Naive B cell (primary cell): ENCODE results near the gene CTNND2. TPM values are rescaled to one million over a fixed set of nuclear protein-coding genes. Genes with fewer than 3 reads are reported as not detected.

ENCODE experiments used
- ATAC-seq, 2 donors: fragments of 150-1000 bp; cut with Tn5 transposase; 2 replicates each; pipeline ENCODE4 v1.10.0; 2021; ENCODE audit warnings: low read depth in 2 of 2, mild to moderate bottlenecking in 2 of 2, moderate library complexity in 2 of 2
- DNase-seq: peaks from one replicate; pipeline ENCODE4 v3.0.0; 2022
- H3K27ac Mint-ChIP-seq, 6 donors: one replicate each; pipeline ENCODE4 v1.8.0; 2020 to 2022; ENCODE audit warnings: mild to moderate bottlenecking in 6 of 6, mixed read lengths in 6 of 6, moderate library complexity in 5 of 6, inconsistent platforms in 2 of 6
- H3K27me3 Mint-ChIP-seq, 3 donors: one replicate each; pipeline ENCODE4 v1.8.0; 2021 to 2022; ENCODE audit warnings: mixed read lengths in 3 of 3, mild to moderate bottlenecking in 1 of 3
- H3K36me3 Mint-ChIP-seq, 2 donors: one replicate each; pipeline ENCODE4 v1.8.0; 2020 to 2022; ENCODE audit warnings: mixed read lengths in 2 of 2, inconsistent platforms in 1 of 2, mild to moderate bottlenecking in 1 of 2
- H3K4me1 Mint-ChIP-seq, 3 donors: one replicate each; pipeline ENCODE4 v1.8.0; 2020 to 2022; ENCODE audit warnings: mixed read lengths in 3 of 3, inconsistent platforms in 1 of 3, mild to moderate bottlenecking in 1 of 3, moderate library complexity in 1 of 3
- H3K4me3 Mint-ChIP-seq, 8 donors: one replicate each; pipeline ENCODE4 v1.8.0; 2020 to 2022; ENCODE audit warnings: mild to moderate bottlenecking in 8 of 8, mixed read lengths in 8 of 8, moderate library complexity in 8 of 8, inconsistent platforms in 2 of 8
- H3K9me3 Mint-ChIP-seq, 7 donors: one replicate each; pipeline ENCODE4 v1.8.0; 2020 to 2022; ENCODE audit warnings: mixed read lengths in 7 of 7, mild to moderate bottlenecking in 5 of 7, inconsistent platforms in 2 of 7, moderate library complexity in 1 of 7
- polyA plus RNA-seq, 6 donors: library from polyadenylated mRNA; unstranded; fragments of 300-500 nt; fragmentation: Illumina TruSeq; gene quantifications; one replicate each; pipeline ENCODE4 v1.2.3, GENCODE V29; 2021; ENCODE audit warnings: low read depth in 6 of 6

Gene CTNND2
- polyA plus RNA-seq, 6 donors from 2014 or later: not detected

DNA sequence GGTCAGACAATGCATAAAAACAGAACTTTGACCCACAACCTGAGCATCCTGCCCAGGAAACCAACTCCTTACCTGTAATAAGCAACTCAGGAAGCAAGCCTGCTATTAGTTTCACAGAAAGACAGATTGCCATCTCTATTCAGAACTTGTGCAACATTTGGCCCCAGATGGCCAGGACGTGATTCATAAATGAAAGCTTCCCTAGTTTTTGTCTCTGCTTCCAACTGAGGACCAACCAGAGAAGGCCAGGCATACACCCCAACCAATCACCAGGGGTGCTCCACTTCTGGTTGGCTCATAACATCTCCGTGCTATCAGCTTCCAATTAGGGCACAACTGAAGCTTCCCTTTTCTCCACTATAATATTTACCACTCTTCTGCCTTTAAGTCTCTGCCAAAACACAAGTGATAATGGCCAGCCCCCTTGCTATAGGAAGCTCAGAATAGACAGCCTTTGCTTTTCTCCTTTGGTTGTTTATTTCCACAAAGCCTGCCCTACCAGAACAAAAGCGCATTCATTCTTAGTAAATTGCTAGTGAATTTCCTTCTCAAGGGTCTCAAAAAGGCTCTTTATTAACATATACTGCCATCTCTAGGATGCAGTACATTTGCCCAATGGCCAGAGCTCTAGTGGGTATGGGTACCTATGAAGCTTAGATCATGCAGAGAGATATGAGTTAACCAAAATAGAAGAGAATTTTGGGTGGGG, 853.5 kb downstream of the CTNND2 start:
- no peak overlapping the region for H3K27ac Mint-ChIP-seq
- ATAC-seq (no peak), DNase-seq (no peak)
- H3K36me3 Mint-ChIP-seq: no peaks in the 10 kb centered on the region
- no peak overlapping the region for H3K4me3 Mint-ChIP-seq
- H3K4me1 Mint-ChIP-seq: no peaks in the 10 kb centered on the region
- H3K9me3 Mint-ChIP-seq: peaks cover 0 to 2% (median 0%) of the 10 kb centered on the region in 7 donors
- peaks cover 0 to 8% (median 8%) of the 10 kb centered on the region in 3 donors for H3K27me3 Mint-ChIP-seq

- H3K4me1 Mint-ChIP-seq: no peaks in the 10 kb centered on the region
- H3K27me3 Mint-ChIP-seq: peaks cover 0 to 10% (median 8%) of the 10 kb centered on the region in 3 donors
- DNase-seq (no peak), ATAC-seq (no peak)
- no peak overlapping the region for H3K27ac Mint-ChIP-seq
- no peaks in the 10 kb centered on the region for H3K36me3 Mint-ChIP-seq
- no peaks in the 10 kb centered on the region for H3K9me3 Mint-ChIP-seq
- no peak overlapping the region for H3K4me3 Mint-ChIP-seq
Observed at GRCh38 chr5:11048760-11049159, 855.5 kb downstream of the CTNND2 start.

DNA sequence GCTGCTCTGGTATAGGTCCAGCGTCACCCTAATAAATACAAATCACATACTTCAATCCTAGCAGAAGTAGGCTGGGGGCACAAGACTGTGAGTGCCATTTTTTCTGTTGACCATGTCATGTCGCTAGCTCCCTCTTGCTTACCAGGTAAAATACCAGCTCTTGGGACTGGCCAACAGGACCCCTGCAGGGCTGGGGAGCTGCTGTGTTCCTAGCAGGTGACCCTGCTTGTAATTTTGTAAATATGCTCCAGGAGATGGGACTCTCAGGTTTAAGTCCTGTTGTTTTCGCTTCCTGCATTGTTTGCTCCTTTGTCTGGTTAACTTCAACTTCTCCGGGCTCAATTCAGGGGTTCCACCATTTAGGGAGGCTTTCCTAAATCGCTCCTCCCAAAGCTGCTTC, 856.6 kb downstream of the CTNND2 start:
- Mint-ChIP-seq H3K27me3 (peaks cover 0 to 10% (median 8%) of the 10 kb centered on the region in 3 donors), H3K4me3 (no peak overlapping the region), H3K9me3 (no peaks in the 10 kb centered on the region), H3K4me1 (no peaks in the 10 kb centered on the region), H3K27ac (no peak overlapping the region), H3K36me3 (no peaks in the 10 kb centered on the region)
- DNase-seq (no peak), ATAC-seq (no peak)

GRCh38 chr5:11047030-11047429, 857.2 kb downstream of the CTNND2 start:
- no peak overlapping the region for H3K4me3 Mint-ChIP-seq
- no peak overlapping the region for H3K27ac Mint-ChIP-seq
- ATAC-seq: no peak
- H3K9me3 Mint-ChIP-seq: no peaks in the 10 kb centered on the region
- H3K36me3 Mint-ChIP-seq: no peaks in the 10 kb centered on the region
- peaks cover 0 to 10% (median 6%) of the 10 kb centered on the region in 3 donors for H3K27me3 Mint-ChIP-seq
- no peak for DNase-seq
- H3K4me1 Mint-ChIP-seq: no peaks in the 10 kb centered on the region

DNA sequence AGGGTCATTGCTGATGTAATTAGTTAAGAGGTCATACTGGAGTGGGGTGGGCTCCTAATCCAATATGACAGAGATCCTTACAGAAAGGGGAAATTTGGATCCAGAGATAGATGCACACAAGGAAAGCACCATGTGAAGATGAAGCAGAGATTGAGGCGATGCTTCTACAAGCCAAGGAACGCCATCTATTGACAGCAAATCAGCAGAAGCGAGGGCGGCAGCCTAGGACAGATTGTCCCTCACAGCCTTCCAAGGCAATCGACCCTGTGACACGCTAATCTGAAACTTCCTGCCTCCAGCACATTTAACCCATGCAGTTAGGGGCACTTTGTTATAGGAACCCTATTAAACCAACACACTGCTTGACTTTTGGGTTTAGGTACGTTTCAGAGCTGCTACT, 858.1 kb downstream of the CTNND2 start:
- ATAC-seq (no peak), DNase-seq (no peak)
- H3K4me3 Mint-ChIP-seq: no peak overlapping the region
- H3K36me3 Mint-ChIP-seq: no peaks in the 10 kb centered on the region
- no peak overlapping the region for H3K27ac Mint-ChIP-seq
- no peaks in the 10 kb centered on the region for H3K4me1 Mint-ChIP-seq
- peaks cover 0 to 10% (median 3%) of the 10 kb centered on the region in 3 donors for H3K27me3 Mint-ChIP-seq
- H3K9me3 Mint-ChIP-seq: no peaks in the 10 kb centered on the region

GRCh38 chr5:11045411-11045810, 858.8 kb downstream of the CTNND2 start:
- Mint-ChIP-seq H3K4me3 (no peak overlapping the region), H3K36me3 (no peaks in the 10 kb centered on the region), H3K9me3 (no peaks in the 10 kb centered on the region), H3K27ac (no peak overlapping the region), H3K27me3 (peaks cover 0 to 10% (median 3%) of the 10 kb centered on the region in 3 donors), H3K4me1 (no peaks in the 10 kb centered on the region)
- no peak for ATAC-seq
- no peak for DNase-seq

DNA sequence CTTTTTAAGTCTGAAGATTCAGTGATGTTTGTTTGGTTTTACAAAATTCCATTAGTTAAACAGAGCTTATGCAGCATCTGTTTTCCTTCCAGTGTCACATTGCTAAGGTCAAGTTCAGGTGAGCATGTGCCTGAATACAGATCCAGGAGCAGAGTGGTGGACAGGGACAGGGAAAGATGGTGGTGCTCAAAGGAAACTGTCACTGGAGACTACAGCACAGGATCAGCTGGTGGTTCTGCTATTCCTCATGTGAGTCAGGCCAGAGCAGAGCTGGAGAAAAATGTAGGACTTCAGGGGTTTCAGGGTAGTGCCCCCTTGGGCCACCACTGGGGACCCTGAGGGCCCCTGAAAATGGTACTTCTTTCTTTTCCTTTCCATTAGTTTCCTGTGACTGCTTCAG, 859.7 kb downstream of the CTNND2 start:
- peaks cover 0 to 10% (median 3%) of the 10 kb centered on the region in 3 donors for H3K27me3 Mint-ChIP-seq
- H3K9me3 Mint-ChIP-seq: no peaks in the 10 kb centered on the region
- DNase-seq (no peak), ATAC-seq (no peak)
- no peaks in the 10 kb centered on the region for H3K4me1 Mint-ChIP-seq
- H3K36me3 Mint-ChIP-seq: no peaks in the 10 kb centered on the region
- H3K4me3 Mint-ChIP-seq: no peak overlapping the region
- no peak overlapping the region for H3K27ac Mint-ChIP-seq

- Mint-ChIP-seq H3K36me3 (no peaks in the 10 kb centered on the region), H3K27me3 (peaks cover 0 to 10% (median 3%) of the 10 kb centered on the region in 3 donors), H3K4me3 (no peak overlapping the region), H3K9me3 (no peaks in the 10 kb centered on the region), H3K27ac (no peak overlapping the region), H3K4me1 (no peaks in the 10 kb centered on the region)
- ATAC-seq (no peak), DNase-seq (no peak)
Observed at GRCh38 chr5:11043881-11044280, 860.4 kb downstream of the CTNND2 start.

DNA sequence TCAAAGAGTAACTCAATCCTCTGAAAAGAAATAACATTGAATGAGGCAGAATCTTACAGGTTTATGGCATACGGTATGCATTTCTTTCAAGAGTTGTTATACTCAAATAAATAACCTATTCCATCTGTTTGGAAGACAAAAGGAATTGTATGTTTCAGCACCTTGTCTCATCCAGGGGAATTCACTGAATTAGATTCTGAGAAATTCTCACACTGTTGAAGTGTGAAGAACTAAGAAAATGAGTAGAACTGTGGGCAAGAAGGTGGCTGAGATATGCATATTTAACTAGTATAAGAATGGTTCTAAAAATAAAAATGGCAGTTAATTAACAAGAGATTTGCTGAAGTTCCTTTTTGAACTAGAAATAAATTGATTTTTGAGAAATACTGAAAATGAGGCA, 863.9 kb downstream of the CTNND2 start:
- no peaks in the 10 kb centered on the region for H3K36me3 Mint-ChIP-seq
- H3K27ac Mint-ChIP-seq: no peak overlapping the region
- H3K9me3 Mint-ChIP-seq: no peaks in the 10 kb centered on the region
- H3K4me3 Mint-ChIP-seq: no peak overlapping the region
- H3K27me3 Mint-ChIP-seq: peaks cover 0 to 6% (median 0%) of the 10 kb centered on the region in 3 donors
- H3K4me1 Mint-ChIP-seq: no peaks in the 10 kb centered on the region
- DNase-seq (no peak), ATAC-seq (no peak)

- no peak for DNase-seq
- Mint-ChIP-seq H3K4me1 (no peaks in the 10 kb centered on the region), H3K36me3 (no peaks in the 10 kb centered on the region), H3K4me3 (no peak overlapping the region), H3K27me3 (peaks cover 0 to 10% (median 0%) of the 10 kb centered on the region in 3 donors), H3K9me3 (peaks cover 0 to 2% (median 0%) of the 10 kb centered on the region in 7 donors), H3K27ac (no peak overlapping the region)
- ATAC-seq: no peak
Observed at GRCh38 chr5:11038772-11039171, 865.5 kb downstream of the CTNND2 start.

GRCh38 chr5:11037941-11038340, 866.3 kb downstream of the CTNND2 start:
- H3K27me3 Mint-ChIP-seq: peaks cover 0 to 10% (median 0%) of the 10 kb centered on the region in 3 donors
- no peak overlapping the region for H3K27ac Mint-ChIP-seq
- ATAC-seq (no peak), DNase-seq (no peak)
- H3K36me3 Mint-ChIP-seq: no peaks in the 10 kb centered on the region
- H3K4me1 Mint-ChIP-seq: no peaks in the 10 kb centered on the region
- H3K4me3 Mint-ChIP-seq: no peak overlapping the region
- H3K9me3 Mint-ChIP-seq: peaks cover 0 to 2% (median 0%) of the 10 kb centered on the region in 7 donors

GRCh38 chr5:11037080-11037479, 867.2 kb downstream of the CTNND2 start:
- H3K4me3 Mint-ChIP-seq: no peak overlapping the region
- no peak overlapping the region for H3K27ac Mint-ChIP-seq
- no peak for ATAC-seq
- no peaks in the 10 kb centered on the region for H3K4me1 Mint-ChIP-seq
- H3K9me3 Mint-ChIP-seq: peaks cover 0 to 2% (median under 1%) of the 10 kb centered on the region in 7 donors
- H3K27me3 Mint-ChIP-seq: peaks cover 0 to 10% (median 0%) of the 10 kb centered on the region in 3 donors
- no peak for DNase-seq
- no peaks in the 10 kb centered on the region for H3K36me3 Mint-ChIP-seq

GRCh38 chr5:11030671-11031070, 873.6 kb downstream of the CTNND2 start:
- ATAC-seq (no peak), DNase-seq (no peak)
- peaks cover 0 to 7% (median 0%) of the 10 kb centered on the region in 3 donors for H3K27me3 Mint-ChIP-seq
- H3K4me1 Mint-ChIP-seq: no peaks in the 10 kb centered on the region
- H3K36me3 Mint-ChIP-seq: peaks cover 11 to 13% of the 10 kb centered on the region in 2 donors
- peaks cover 11 to 30% (median 20%) of the 10 kb centered on the region in 7 donors for H3K9me3 Mint-ChIP-seq
- no peak overlapping the region for H3K27ac Mint-ChIP-seq
- no peak overlapping the region for H3K4me3 Mint-ChIP-seq

GRCh38 chr5:11027660-11028059, 876.6 kb downstream of the CTNND2 start:
- Mint-ChIP-seq H3K4me3 (no peak overlapping the region), H3K27ac (no peak overlapping the region), H3K4me1 (no peaks in the 10 kb centered on the region), H3K9me3 (peaks cover 11 to 30% (median 20%) of the 10 kb centered on the region in 7 donors), H3K27me3 (no peaks in the 10 kb centered on the region), H3K36me3 (peaks cover 11 to 13% of the 10 kb centered on the region in 2 donors)
- DNase-seq (no peak), ATAC-seq (no peak)
